Astrocyte of the hippocampus (primary cell): Measurements from ENCODE around the gene ODC1.

Experiments
- DNase-seq: peaks from one replicate; pipeline ENCODE4 v3.0.0; 2011; ENCODE audit warnings: low read depth, low spot score

Gene ODC1

DNA sequence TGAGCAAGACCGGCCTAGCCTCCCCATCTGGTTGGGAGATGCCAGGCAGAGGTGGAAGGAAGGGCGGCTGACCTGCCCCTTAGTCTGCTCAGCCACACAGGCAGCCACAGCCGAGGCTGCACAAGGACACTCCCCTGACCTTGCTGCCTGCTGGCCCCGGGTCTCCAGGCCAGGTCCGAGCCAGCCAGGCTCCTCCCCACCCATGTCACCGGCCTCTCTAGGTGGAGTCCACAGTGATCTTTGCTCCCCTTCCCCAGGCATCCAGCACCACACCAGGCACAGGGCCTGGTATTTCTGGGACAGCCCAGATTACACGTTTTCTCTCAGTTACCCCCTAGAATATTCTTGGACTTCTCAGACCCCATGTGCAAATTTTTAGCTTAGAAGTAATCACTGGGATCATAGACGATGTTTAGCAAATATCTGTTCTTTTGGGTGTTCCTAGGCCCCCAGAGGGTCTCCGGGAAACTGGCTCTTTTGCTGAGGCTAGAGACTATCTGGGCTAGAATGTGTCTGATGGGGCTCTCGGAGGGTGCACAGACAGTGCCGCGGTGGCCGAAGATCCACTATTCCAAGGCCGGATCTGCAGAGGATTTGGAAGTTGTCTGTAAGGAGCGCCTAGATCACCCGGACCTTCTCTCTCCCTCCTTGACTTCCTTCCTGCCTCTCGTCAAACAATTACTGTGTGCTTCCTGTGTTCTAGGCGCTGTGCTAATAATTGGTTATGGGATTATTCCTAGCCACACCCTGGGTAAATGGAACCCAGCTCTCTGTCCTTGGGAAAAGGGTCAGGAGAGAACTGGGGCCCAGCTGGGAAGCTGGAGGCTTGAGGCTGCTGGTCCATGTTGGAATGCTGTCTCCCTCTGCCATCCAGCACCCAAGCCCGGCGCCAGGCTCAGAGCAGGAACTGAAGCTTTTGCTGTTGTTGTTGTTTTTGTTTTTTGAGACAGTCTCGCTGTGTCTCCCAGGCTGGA is 46.9 kb downstream of the ODC1 start:
- no peak for DNase-seq

DNA sequence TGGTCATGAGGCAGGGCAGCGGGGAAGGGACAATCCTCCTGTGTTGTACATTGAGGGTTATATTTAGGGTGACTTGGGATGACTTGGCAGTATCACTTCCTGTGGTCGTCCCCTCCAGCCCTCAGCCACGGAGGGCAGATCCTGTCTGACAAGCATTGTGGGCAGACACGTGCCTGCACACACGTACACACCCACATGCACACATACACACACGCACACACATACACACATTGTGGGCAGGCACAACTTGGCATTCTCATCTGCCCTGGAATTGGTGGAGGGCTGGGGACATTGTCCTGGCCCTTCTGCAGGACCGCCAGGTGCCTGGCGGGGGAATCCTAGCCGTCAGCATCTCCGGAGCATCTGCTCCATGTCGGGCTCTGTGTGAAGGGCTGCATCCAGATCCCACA is 47.6 kb downstream of the ODC1 start:
- DNase-seq, result no peak

DNA sequence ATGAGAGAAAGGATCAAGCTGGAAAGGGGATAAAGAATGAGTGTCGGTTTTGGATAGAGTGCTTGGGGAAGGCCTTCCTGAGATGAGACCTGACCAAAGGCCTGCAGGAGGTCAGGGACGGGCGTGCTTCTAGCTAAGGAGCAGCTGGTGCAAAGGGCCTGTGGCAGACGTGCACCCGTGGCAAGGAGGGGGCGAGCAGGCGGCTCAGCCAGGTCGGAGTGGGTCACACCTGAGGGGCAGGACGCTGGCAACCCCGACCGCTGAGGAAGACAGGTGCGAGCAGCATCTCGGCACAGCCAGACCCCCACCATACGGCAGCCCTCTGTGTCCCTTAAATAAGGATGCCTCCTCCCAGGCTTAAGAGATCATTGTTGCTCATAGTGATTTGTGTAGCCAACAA is 48.1 kb downstream of the ODC1 start:
- no peak for DNase-seq

DNA sequence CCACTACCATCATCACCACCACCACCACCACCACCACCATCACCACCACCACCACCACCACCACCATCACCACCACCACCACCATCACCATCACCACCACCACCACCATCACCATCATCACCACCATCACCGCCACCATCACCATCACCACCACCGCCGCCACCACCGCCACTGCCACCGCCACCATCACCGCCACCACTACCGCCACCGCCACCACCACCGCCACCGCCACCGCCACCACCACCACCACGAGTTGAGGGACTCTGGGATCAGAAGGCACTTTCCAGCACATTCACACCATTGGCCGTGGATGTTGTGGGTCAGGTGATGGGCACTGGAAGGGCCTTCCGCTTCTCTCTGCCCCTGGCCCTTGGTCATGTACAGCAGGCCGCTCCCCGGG is 48.8 kb downstream of the ODC1 start:
- DNase-seq, result no peak

DNA sequence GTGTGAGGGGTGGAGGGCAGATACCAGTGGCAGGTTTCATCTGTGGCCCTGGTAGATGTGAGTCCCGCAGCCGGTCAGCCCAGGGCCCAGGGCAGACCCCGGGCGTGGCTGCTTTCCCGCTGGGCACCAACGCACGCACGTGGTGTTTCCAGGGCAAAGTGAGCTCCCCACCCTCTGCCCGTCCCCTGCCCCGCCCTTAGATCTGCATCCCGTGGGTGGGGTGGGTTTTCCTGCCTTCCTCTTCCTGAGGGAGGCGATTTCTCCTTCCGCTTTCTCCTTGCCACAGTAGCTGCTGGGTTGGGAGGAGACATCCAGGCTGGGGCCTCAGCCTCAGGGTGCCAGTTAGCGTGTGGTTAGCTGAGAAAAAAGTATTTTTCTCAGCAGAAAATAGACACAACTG is 49.6 kb downstream of the ODC1 start:
- DNase-seq, result no peak

DNA sequence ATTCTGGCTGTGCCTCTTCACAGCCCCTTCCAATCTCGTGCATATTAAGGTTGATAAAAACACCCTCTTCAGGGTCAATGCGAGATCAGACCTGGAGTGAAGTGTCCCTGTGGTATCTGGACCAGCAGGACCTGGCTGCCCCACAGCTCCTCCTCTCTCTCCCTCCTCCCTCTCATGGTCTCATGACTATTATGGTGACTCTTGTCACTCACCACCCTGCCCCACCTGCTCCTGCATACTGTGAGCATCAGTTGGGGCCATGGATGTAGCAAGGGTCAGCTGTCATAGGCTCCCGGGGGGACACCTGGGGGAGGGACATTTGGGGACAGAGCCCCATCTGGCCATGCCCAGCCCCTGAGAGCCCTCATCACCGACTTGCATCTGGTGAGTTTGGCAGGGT is 50.2 kb downstream of the ODC1 start:
- no peak for DNase-seq

DNA sequence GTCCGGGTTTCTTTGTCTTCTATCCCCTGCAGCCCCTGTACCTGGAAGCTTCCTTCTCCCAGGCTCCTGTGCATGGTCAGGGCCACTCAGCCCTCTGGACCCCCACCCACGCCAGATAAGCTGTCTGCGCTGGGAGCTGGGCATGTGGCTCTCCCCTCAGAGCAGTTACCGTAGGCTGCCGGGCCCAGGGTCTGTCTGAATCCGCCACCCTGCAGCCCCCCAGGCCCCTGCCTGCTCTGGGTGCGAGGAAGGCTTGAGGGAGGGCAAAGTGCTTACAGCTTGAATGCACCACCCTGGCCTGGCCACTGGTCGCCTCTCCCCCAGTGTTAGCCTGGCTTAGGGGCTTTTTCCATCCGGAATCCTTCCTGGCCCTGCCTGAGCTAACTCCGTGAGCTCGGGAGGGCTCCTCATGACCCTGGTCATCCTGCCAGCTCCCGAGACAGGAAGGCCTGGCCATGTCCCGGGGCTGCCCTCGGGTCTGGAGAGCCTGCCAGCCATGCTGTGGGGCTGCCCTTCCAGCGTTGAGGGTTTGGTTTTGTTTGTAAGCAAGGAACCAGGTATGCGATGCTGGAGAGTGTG is 50.7 kb downstream of the ODC1 start:
- no peak for DNase-seq

DNA sequence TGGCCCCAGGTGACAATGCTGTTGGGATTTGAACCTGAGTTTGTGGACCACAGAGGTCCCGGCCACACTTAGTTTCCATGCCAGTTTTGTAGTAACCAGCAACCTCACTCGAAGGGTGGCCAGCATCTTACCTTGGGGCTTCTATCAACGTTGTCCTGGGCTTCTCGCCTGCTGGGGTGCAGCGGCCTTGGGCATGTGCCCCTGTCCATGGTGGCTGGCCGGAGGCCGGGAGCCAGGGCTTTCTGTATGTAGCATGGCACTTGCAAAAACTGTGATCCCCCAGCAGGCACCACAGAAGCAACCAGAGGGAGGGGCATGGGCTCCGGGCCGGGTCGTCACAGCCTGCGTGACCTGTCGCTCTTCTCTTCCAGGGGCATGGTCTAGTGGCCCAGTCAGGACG is 51.7 kb downstream of the ODC1 start:
- no peak for DNase-seq

DNA sequence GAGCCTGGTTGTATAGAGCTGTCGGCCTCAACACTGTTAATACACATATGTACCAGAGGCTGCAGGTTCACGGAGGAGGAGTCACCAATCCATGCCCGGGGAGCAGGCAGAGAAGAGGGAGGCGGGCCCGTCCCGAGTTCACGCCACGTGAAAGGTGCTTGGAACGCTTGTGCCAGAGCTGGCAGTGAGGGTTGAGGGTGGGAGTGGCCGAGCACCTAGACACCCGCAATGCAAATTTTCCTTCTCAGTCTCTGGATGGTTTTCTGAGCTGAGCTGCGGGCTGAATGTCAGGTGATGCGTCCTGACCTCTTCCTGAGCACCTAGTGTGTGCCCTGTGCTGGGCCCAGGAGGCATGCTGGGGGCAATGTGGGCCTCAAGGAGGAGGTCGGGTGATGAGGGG is 52.2 kb downstream of the ODC1 start:
- DNase-seq, result no peak

DNA sequence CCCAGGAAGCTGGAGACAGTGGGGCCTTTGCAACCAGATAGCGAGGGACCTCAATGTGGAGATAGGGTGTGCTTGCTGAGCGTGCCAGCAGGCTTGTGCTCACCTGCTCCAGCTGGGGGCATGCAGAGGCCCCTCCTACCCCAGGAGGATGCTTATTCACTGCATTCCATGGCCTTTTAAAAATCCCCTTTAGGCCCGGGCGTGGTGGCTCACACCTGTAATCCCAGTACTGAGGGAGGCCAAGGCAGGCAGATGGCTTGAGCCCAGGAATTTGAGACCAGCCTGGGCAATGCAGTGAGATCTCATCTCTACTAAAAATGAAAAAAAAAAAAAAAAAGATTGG is 54.5 kb downstream of the ODC1 start:
- DNase-seq, result no peak

DNA sequence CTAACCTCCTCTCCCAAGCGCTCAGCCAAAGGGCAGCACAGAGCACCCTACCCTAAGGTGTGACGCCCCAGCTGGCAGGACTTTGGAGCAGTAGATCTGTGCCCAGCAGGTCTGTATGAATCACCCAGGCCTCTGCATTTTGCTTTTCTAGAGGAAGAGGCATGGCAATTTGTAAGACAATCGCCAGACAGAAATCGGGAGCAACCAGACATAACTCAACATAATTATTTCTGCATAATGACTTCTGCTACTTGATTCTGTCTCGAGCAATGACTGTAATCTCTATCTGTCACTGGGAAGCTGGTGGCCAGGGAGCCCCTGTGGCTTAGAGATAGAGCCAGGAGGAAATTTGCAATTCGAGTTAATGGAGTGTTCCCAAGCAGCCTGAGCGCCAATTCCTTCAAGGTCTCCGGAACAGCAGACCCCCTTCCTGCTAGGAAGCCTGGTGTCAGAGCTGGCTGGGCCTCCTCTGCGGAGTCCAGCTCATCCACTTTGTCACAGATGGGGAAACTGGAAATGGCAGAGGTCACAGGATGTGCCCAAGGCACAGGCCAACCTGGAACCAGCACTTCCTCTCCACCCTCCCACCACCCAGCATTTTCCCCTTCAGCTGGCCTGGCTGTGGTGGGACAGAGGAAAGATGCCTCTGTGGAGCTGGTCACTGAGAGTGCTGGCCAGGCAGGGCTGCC is 55.0 kb downstream of the ODC1 start:
- no peak for DNase-seq

DNA sequence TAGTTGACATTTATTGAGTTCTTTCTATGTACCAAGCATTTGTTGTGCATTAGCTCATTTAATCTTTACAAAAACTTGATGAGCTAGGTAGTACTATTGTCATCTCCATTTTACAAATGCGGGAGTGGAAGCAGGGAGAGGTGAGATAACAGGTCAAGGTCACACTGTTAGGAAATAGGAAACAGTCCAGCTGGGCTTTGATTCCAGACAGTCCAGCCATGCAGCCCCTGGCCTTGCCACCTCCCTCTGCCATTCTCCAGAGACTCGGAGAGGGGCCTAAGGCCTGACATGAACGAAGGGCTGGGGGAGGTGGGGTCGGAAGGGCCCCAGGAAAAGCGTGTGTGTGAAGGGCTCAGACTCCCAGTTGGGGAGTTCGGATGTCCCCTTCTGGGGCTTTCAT is 55.6 kb downstream of the ODC1 start:
- no peak for DNase-seq

DNA sequence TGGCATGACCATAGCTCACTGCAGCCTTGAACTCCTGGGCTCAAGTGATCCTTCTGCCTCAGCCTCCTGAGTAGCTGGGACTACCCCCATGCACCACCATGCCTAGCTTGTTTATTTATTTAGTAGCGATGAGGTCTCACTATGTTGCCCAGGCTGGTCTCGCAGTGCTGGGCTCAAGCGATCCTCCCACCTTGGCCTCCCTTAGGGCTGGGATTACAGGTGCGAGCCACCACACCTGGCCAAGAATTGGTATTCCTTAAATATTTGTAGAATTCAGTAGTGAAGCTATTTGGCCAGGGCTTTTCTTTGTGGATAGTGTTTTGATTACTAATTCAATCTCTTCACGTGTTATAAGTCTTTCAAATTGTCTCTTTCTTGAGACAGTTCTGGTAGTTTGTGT is 56.0 kb downstream of the ODC1 start:
- no peak for DNase-seq

DNA sequence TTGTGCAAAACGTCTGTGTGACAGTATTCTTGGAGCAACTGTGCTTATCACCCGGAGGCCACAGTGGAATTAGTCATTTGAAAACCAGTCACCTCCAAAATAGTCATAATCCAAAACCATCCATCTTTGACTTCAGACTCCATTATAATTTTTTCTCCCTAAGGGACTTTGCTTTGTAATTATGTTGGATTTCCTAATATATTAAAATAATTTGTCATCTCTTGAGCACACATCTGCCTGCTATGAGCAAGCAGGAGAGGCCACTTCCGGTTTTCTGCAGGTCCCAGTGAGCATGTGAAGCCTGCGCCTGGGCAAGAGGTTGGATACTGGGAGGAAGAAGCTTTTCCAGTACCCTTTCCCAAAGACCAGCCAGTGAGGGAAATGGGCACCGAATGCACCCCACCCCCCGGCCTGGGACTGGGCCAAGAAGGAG is 57.7 kb downstream of the ODC1 start:
- DNase-seq, result no peak
